H1 (cell line): Measurements from ENCODE around the gene COX5A. TPM values are rescaled to one million over a fixed set of nuclear protein-coding genes. Genes with fewer than 3 reads are reported as not detected.

Experiments
- CTCF ChIA-PET: fragments of 300-600 bp; sonication (Branson Sonifier 250); formaldehyde crosslinking; loops from one replicate; lab custom pipeline; 2021; ENCODE audit not compliant: partially characterized antibody; lab: Charles Lee
- POLR2A ChIA-PET: fragments of 300-600 bp; sonication (Branson Sonifier 250); formaldehyde crosslinking; loops from one replicate; lab custom pipeline; 2021; ENCODE audit warnings: inconsistent platforms; ENCODE audit not compliant: partially characterized antibody; lab: Charles Lee
- DNase-seq, 2 experiments: peaks; one replicate each; pipeline versions ENCODE4 v3.0.0 to v3.0.0-alpha.2; 2010 to 2022; ENCODE audit warnings: low spot score in 2 of 2, low read depth in 1 of 2, mixed read lengths in 1 of 2
- FAIRE-seq: peaks from 2 replicates; lab custom pipeline; 2011; peaks lifted over from hg19 to GRCh38; lab: Jason Lieb, UNC
- H2AFZ ChIP-seq: 2 replicates; pipeline ENCODE4 v1.8.1; 2012; ENCODE audit warnings: low read length, inconsistent platforms
- H2AK5ac ChIP-seq: 2 replicates; pipeline ENCODE4 v1.6.1; 2013; ENCODE audit warnings: low read depth, low read length
- H2BK120ac ChIP-seq: replicated peaks from 2 replicates; pipeline ENCODE3; 2013; ENCODE audit warnings: low read depth, low read length, inconsistent platforms
- H2BK12ac ChIP-seq: 2 replicates; pipeline ENCODE4 v1.6.1; 2013; ENCODE audit warnings: low read depth, low read length
- H2BK15ac ChIP-seq: 2 replicates; pipeline ENCODE4 v1.6.1; 2013; ENCODE audit warnings: low read length
- H2BK20ac ChIP-seq: 2 replicates; pipeline ENCODE4 v1.6.1; 2013; ENCODE audit warnings: low read length
- H2BK5ac ChIP-seq: 2 replicates; pipeline ENCODE4 v1.6.1; 2013; ENCODE audit warnings: low read depth, low read length
- H3K14ac ChIP-seq: 2 replicates; pipeline ENCODE4 v1.6.1; 2013; ENCODE audit warnings: inconsistent platforms; ENCODE audit not compliant: insufficient read length
- H3K18ac ChIP-seq: 2 replicates; pipeline ENCODE4 v1.6.1; 2013; ENCODE audit warnings: low read length; ENCODE audit errors: extremely low read depth
- H3K23ac ChIP-seq: 2 replicates; pipeline ENCODE4 v1.6.1; 2013; ENCODE audit warnings: inconsistent platforms; ENCODE audit not compliant: insufficient read length
- H3K23me2 ChIP-seq: 2 replicates; pipeline ENCODE4 v1.6.1; 2013; ENCODE audit warnings: low read depth, low read length
- H3K27ac ChIP-seq: 2 replicates; pipeline ENCODE4 v1.6.1; 2011; ENCODE audit warnings: low read depth, low read length, inconsistent platforms
- H3K27me3 ChIP-seq, 4 experiments: replicated peaks in 1 of 4; 1 replicate in 1 of 4; 2 replicates in 3 of 4; pipeline versions ENCODE4 v1.6.1 to v1.8.1; 2011 to 2013; ENCODE audit warnings: low read length in 3 of 4, mild to moderate bottlenecking in 3 of 4, inconsistent platforms in 2 of 4, mixed read lengths in 2 of 4, moderate library complexity in 1 of 4; ENCODE audit not compliant: control insufficient read depth in 3 of 4, insufficient read depth in 3 of 4; ENCODE audit errors: extremely low read depth in 1 of 4
- H3K36me3 ChIP-seq, 4 experiments: 2 replicates each; pipeline versions ENCODE4 v1.6.1 to v1.8.1; 2011 to 2013; ENCODE audit warnings: mild to moderate bottlenecking in 4 of 4, low read length in 3 of 4, moderate library complexity in 2 of 4, control low read depth in 1 of 4, inconsistent platforms in 1 of 4; ENCODE audit not compliant: insufficient read depth in 4 of 4, control insufficient read depth in 2 of 4
- H3K4ac ChIP-seq: replicated peaks from 2 replicates; pipeline ENCODE3; 2013; ENCODE audit warnings: low read length, low read depth, mixed read lengths, inconsistent platforms; ENCODE audit not compliant: insufficient read length
- H3K4me1 ChIP-seq, 4 experiments: replicated peaks in 1 of 4; 1 replicate in 1 of 4; 2 replicates in 3 of 4; pipeline versions ENCODE4 v1.6.1 to v1.8.1; 2011 to 2013; ENCODE audit warnings: low read length in 3 of 4, inconsistent platforms in 2 of 4, mixed read lengths in 1 of 4; ENCODE audit not compliant: insufficient read depth in 4 of 4, control insufficient read depth in 3 of 4
- H3K4me2 ChIP-seq, 2 experiments: 2 replicates each; pipeline versions ENCODE4 v1.6.1 to v1.8.1; 2011 to 2013; ENCODE audit warnings: low read depth in 2 of 2, low read length in 2 of 2, control low read depth in 1 of 2, inconsistent platforms in 1 of 2, mild to moderate bottlenecking in 1 of 2; ENCODE audit not compliant: insufficient read depth in 1 of 2
- H3K4me3 ChIP-seq, 4 experiments: fragments of 200-600, 300-600 bp in 1 of 4; sonication (generic), shearing (Covaris generic), sonication (Bioruptor Twin) in 1 of 4; 2 replicates each; pipeline versions ENCODE4 v1.5.1 to v1.8.1; 2011 to 2016; ENCODE audit warnings: low read length in 4 of 4, low read depth in 3 of 4, control low read depth in 2 of 4, inconsistent platforms in 2 of 4, mild to moderate bottlenecking in 2 of 4, mixed read lengths in 1 of 4, moderate library complexity in 1 of 4; ENCODE audit not compliant: insufficient read depth in 2 of 4; ENCODE audit errors: extremely low read depth in 1 of 4
- H3K56ac ChIP-seq: replicated peaks from 2 replicates; pipeline ENCODE3; 2013; ENCODE audit warnings: low read depth, mild to moderate bottlenecking, mixed read lengths, low read length, inconsistent platforms; ENCODE audit not compliant: insufficient read length
- H3K79me1 ChIP-seq: 2 replicates; pipeline ENCODE4 v1.6.1; 2013; ENCODE audit warnings: low read depth, low read length, control low read depth
- H3K79me2 ChIP-seq, 2 experiments: 2 replicates each; pipeline versions ENCODE4 v1.6.1 to v1.8.1; 2012 to 2013; ENCODE audit warnings: low read length in 2 of 2, mild to moderate bottlenecking in 2 of 2, inconsistent platforms in 1 of 2; ENCODE audit not compliant: insufficient read depth in 2 of 2, control insufficient read depth in 1 of 2
- H3K9ac ChIP-seq, 4 experiments: replicated peaks in 1 of 4; 1 replicate in 1 of 4; 2 replicates in 3 of 4; pipeline versions ENCODE4 v1.6.1 to v1.8.1; 2011 to 2013; ENCODE audit warnings: low read depth in 3 of 4, low read length in 3 of 4, control low read depth in 2 of 4, mild to moderate bottlenecking in 2 of 4, moderate library complexity in 2 of 4, inconsistent platforms in 1 of 4; ENCODE audit errors: extremely low read depth in 1 of 4
- H3K9me3 ChIP-seq, 2 experiments: 2 replicates each; pipeline versions ENCODE4 v1.6.1 to v1.8.1; 2012 to 2013; ENCODE audit warnings: mild to moderate bottlenecking in 2 of 2, moderate library complexity in 2 of 2, control low read depth in 1 of 2, inconsistent platforms in 1 of 2, low read depth in 1 of 2, low read length in 1 of 2, mixed read lengths in 1 of 2; ENCODE audit not compliant: insufficient read depth in 2 of 2
- H4K20me1 ChIP-seq, 2 experiments: replicated peaks in 1 of 2; 2 replicates each; pipeline versions ENCODE3 to v1.8.1; 2011 to 2013; ENCODE audit warnings: inconsistent platforms in 2 of 2, low read length in 2 of 2, mild to moderate bottlenecking in 1 of 2; ENCODE audit not compliant: insufficient read depth in 2 of 2, control insufficient read depth in 1 of 2
- H4K5ac ChIP-seq: 2 replicates; pipeline ENCODE4 v1.6.1; 2013; ENCODE audit warnings: low read length, low read depth, mixed read lengths, inconsistent platforms; ENCODE audit not compliant: insufficient read length
- H4K8ac ChIP-seq: 2 replicates; pipeline ENCODE4 v1.8.0; 2013; ENCODE audit warnings: mild to moderate bottlenecking, moderate library complexity, low read length, inconsistent platforms; ENCODE audit not compliant: insufficient read depth; ENCODE audit errors: extremely low read depth
- H4K91ac ChIP-seq: replicated peaks from 2 replicates; pipeline ENCODE3; 2013; ENCODE audit warnings: low read length, mixed read lengths, inconsistent platforms; ENCODE audit not compliant: insufficient read length
- ATF2 ChIP-seq: IDR thresholded peaks from 2 replicates; pipeline ENCODE4 v1.6.1; 2012; ENCODE audit warnings: low read length, inconsistent platforms
- ATF3 ChIP-seq: IDR thresholded peaks from 2 replicates; pipeline ENCODE4 v1.6.1; 2011; ENCODE audit warnings: low read depth, mild to moderate bottlenecking, low read length; ENCODE audit not compliant: insufficient read depth
- EP300 ChIP-seq, 2 experiments: IDR thresholded peaks; 1 replicate in 1 of 2; 2 replicates in 1 of 2; pipeline ENCODE4 v1.6.1; 2011 to 2012; ENCODE audit warnings: low read depth in 2 of 2, low read length in 2 of 2, mild to moderate bottlenecking in 2 of 2, borderline replicate concordance in 1 of 2, inconsistent platforms in 1 of 2, moderate library complexity in 1 of 2
- MAX ChIP-seq: IDR thresholded peaks from 2 replicates; pipeline ENCODE4 v1.6.1; 2012; ENCODE audit warnings: inconsistent platforms
- POU5F1 ChIP-seq: IDR thresholded peaks from 2 replicates; pipeline ENCODE4 v1.6.1; 2011; ENCODE audit warnings: low read depth, mild to moderate bottlenecking, low read length, moderate library complexity
- SAP30 ChIP-seq: fragments of 300-600 bp; sonication (generic); IDR thresholded peaks from 2 replicates; pipeline ENCODE4 v1.7.1; 2012; ENCODE audit warnings: low read length, moderate library complexity, mild to moderate bottlenecking, inconsistent platforms; ENCODE audit not compliant: insufficient read depth, insufficient replicate concordance
- SP2 ChIP-seq: IDR thresholded peaks from 2 replicates; pipeline ENCODE4 v1.6.1; 2012; ENCODE audit warnings: mild to moderate bottlenecking, low read length, inconsistent platforms
- TBP ChIP-seq: IDR thresholded peaks from 2 replicates; pipeline ENCODE4 v1.6.1; 2011; ENCODE audit warnings: low read depth, low read length, improper control_type of control experiment
- WGBS, 2 experiments: shearing (Covaris generic) in 1 of 2; methylation state at CpG; one replicate each; pipeline versions ENCODE4 v1.1.6 to v1.1.7; 2013 to 2015; ENCODE audit warnings: low lambda C conversion rate in 2 of 2, mixed read lengths in 2 of 2, inconsistent platforms in 1 of 2, low coverage in 1 of 2, missing lambda C conversion rate in 1 of 2; ENCODE audit not compliant: insufficient replicate concordance in 2 of 2, insufficient coverage in 1 of 2, insufficient read length in 1 of 2; ENCODE audit errors: extremely low coverage in 1 of 2, missing lambda C conversion rate in 1 of 2; 5-methylcytosine and 5-hydroxymethylcytosine counted together
- polyA plus RNA-seq, 7 experiments: library from polyadenylated mRNA; depleted of rRNA in 3 of 7; stranded (reverse) in 5 of 7; unstranded in 2 of 7; fragments of >200 nt in 5 of 7; fragments of 200-250 nt in 2 of 7; gene quantifications; 1 replicate in 5 of 7; 2 replicates in 1 of 7; 4 replicates in 1 of 7; pipeline versions ENCODE4 v1.2.1 to v1.2.3, GENCODE V29; 2011 to 2013; ENCODE audit warnings: missing spikeins in 2 of 7, mixed read lengths in 2 of 7
- total RNA-seq: library from RNA; stranded (reverse); fragmentation: NEBNext Ultra II Directional; extraction: Animal tissue kit (Norgen Biotek cat#: 25700); gene quantifications from 2 replicates; pipeline ENCODE4 v1.2.1, GENCODE V29; 2021

Gene COX5A
- total and polyA plus RNA-seq, 2 of the 8 experiments (the other 6 are each of a cell fraction or from before 2014, with no cell fraction given): 270 to 367 TPM

GRCh38 chr15:74906450-74907162 lies 31.3 kb downstream of the COX5A start, which contains the start of gene FAM219B:
Gene FAM219B (minus strand): TSS chr15:74906851. CDS start chr15:74906800, 51 bp downstream.
- Histone ChIP-seq H3K14ac (no peak within 1 kb of the TSS), H2BK20ac (no peak within 1 kb of the TSS), H3K56ac (peak within 1 kb of the TSS; percentile 95), H3K36me3 (peaks cover 8 to 35% (median 22%) of the 10 kb centered on the region in 4 experiments; a peak in 7 of 8 replicates), H3K23me2 (peaks cover 6% of the 10 kb centered on the region; the same call in 1 of the 2 replicates), H3K23ac (no peak within 1 kb of the TSS), H3K9me3 (no peaks in the 10 kb centered on the region), H4K8ac (peak within 1 kb of the TSS; percentile 83; the same call in 1 of the 2 replicates), H3K4me1 (peaks cover 2 to 4% (median 3%) of the 10 kb centered on the region in 4 experiments), H2BK12ac (no peak within 1 kb of the TSS), H2AFZ (peak within 1 kb of the TSS; percentile 79), H2AK5ac (no peak within 1 kb of the TSS), H2BK15ac (no peak within 1 kb of the TSS), H3K27ac (peak within 1 kb of the TSS; percentile 71), H3K18ac (peak within 1 kb of the TSS; percentile 93), H3K79me1 (no peaks in the 10 kb centered on the region), H3K79me2 (peaks cover 0 to 15% of the 10 kb centered on the region in 2 experiments; a peak in 2 of 4 replicates), H4K91ac (peak within 1 kb of the TSS; percentile 79), H4K20me1 (peaks cover 2 to 7% of the 10 kb centered on the region in 2 experiments), H2BK120ac (no peak within 1 kb of the TSS), H3K27me3 (no peaks in the 10 kb centered on the region), H3K9ac (peak within 1 kb of the TSS; percentile 84 to 92 (median 84)), H3K4me2 (peak within 1 kb of the TSS; percentile 77 to 83), H3K4me3 (peak within 1 kb of the TSS; percentile 79 to 94 (median 90)), H4K5ac (peak within 1 kb of the TSS; percentile 94), H2BK5ac (peak within 1 kb of the TSS; percentile 72; the same call in 1 of the 2 replicates), H3K4ac (peak within 1 kb of the TSS; percentile 71)
- DNase-seq: peak in 1 of 2 experiments; percentile 90
- no peak for FAIRE-seq
- CTCF ChIA-PET: interaction anchor here (0.9 to 2.0 kb wide), 7 partner anchors 15 to 273 kb away, joined by 3 to 12 read pairs (median 3); no protein-coding TSS in a partner anchor
- POLR2A ChIA-PET: interaction anchor here (0.8 to 11.9 kb wide), 20 partner anchors 8 to 146 kb away, joined by 3 to 116 read pairs (median 6); partner anchors contain the start of genes COX5A, MPI, RPP25 and ULK3
- WGBS, 2 experiments: 2% methylated on average over 40 of the region's 74 CpGs; no CpG with 5 or more reads in 1 of the 2 experiments
- 0 out of 2 replicates have a peak, but pooled peaks have one; percentile 25 for TF ChIP-seq ATF3
- TF ChIP-seq SP2: no peak
- TF ChIP-seq ATF2: no peak; the same call in 1 of the 2 replicates
- no peak for TF ChIP-seq MAX
- TF ChIP-seq TBP: peak; percentile 68; the same call in 1 of the 2 replicates
- TF ChIP-seq POU5F1: no peak
- TF ChIP-seq SAP30: no peak
- no peak for TF ChIP-seq EP300 (IDR thresholded peaks at IDR 0.05; ENCODE audit: borderline replicate concordance in 1 of 2, low read depth in 2 of 2, low read length in 2 of 2)
